Activated CD4-positive, CD25-positive, alpha-beta regulatory T cell treated with anti-CD3 and anti-CD28 coated beads, Interleukin-2, amount 50 U/mL, for 24 hours (primary cell): ENCODE measurements around the gene BTNL8.

ENCODE experiments used
- ATAC-seq, 2 donors: fragments of 150-1000 bp; cut with Tn5 transposase; one replicate each; pipeline ENCODE4 v1.10.0; 2021; ENCODE audit warnings: mild to moderate bottlenecking in 1 of 2, moderate library complexity in 1 of 2

The BTNL8 gene

DNA sequence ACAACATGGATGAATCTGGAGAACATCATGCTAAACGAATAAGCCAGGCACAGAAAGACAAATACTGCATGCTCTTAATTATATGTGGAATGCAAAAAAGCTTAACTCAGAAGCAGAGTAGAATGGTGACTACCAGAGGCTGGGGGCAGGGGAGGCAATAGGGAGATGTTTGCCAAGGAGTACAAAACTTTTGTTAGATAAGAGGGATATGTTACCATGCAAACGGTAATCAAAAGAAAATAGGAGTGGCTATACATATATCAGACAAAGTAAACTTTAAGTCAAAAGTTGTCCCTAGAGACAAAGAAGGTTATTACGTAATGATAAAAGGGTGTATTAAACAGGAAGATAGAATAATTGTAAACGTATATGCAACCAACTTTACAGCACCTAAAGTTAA is 71.9 kb downstream of the BTNL8 start:
- no peak for ATAC-seq

DNA sequence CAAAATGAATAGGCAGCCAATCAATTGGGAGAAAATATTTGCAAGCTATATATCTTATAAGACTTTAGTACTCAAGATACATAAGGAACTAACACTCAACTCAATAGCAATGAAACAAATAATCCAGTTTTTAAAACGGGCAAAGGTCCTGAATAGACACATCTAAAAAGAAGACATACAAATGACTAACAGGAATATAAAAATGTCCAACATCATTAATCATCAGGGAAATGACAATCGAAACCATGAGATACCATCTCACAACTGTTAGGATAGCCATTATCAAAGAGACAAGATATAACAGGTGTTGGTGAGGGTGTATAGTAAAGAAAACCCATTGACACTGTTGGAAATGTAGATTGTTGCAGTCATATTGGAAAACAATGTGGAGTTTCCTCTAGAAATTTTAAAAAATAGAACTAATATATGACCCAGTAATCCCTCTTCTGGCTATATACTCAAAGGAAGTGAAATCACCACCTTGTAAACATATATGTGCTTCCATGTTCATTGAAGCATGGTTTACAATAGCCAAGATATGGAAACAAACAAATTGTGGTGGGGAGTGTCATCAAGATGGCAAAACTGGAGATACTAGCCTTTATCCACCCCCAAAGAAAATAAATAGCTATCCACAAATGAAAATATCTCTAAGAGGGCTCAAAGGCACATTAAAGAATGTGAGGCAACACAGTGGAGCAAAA is 75.8 kb downstream of the BTNL8 start:
- ATAC-seq, result no peak

DNA sequence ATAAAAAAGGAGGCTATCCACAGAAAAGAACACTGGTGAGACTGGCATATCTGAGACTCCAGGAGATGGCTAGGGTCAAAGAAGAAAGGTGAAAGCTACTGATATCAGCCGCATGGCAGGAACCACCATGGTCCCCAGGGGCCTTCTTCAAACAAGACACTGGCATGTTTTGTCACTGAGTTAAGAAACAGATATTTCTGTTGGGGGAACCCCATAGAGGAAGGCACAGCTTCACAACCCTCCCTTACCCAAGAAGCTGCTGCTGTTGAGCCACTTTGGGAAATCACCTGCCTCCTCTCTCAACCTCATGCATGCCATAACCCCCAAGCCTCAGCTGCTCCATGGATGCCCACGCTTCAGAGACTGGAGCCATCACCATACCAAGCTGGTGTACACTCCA is 76.4 kb downstream of the BTNL8 start:
- peak in 1 of 2 donors; percentile 83 for ATAC-seq

DNA sequence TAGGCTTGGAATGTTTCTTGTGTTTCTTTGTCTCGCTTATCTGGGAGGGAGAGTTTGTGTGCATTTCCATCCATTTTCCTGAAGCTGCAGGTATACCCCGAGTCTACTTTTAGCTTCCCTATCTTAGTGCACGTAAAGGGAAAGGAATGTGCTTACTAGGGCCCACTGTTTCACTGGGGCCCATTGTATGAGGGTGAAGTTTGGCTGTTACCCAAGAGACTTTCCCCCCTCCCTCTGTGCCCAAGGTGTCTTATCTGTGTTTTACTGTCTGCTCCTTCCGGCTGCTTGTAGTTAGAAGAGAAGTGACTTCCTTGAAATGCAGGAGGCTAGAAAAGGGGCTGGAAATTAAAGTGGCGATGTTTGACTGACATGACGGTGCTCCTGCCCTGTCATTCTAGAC is 77.6 kb downstream of the BTNL8 start:
- no peak for ATAC-seq

DNA sequence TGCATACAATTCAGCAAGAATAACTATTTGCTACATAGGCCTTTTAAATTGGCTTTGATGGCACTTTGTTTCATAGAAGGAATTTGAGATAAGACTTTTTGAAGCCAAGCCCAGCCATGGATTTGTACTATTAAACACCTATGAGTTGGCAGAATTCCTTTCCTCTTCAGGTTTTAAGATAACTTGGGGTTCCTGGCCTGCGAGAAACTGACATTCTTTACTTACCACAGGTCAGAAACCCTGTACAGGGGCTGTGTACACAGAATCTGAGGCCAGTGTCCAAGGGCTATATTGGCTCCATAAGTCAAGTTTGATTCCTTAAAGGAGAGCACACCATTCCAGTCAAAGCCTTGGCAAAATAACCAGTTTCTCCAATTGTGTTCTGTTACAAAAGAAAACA is 78.9 kb downstream of the BTNL8 start:
- no peak for ATAC-seq

DNA sequence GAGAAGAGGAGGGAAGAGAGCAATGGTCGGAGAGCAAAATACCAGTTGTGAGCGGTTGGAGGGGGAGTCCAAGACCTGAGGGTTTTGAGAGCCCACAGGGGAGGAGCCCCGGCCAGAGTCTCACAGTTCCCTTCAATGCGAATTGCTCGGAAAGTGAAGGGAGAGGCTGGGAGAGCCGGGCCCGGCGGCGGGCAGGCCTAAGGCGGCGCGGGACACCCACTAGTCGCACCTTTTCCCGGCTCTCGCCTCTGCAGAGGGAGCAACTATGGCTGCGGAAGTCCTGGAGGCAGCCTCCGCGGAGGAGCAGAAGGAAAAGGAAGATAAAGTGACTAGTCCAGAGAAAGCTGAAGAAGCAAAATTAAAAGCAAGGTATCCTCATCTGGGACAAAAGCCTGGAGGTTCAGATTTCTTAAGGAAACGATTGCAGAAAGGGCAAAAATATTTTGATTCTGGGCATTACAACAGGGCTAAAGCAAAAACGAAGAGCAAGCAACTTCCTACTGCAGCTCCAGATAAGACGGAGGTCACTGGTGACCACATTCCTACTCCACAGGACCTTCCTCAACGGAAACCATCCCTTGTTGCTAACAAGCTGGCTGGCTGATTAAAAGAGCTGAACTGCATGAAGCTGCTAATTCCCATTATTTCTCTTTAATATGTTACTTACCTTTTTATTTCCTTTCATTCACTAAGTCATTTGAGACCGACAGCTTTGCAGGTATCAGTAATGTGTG is 83.2 kb downstream of the BTNL8 start:
- no peak for ATAC-seq

DNA sequence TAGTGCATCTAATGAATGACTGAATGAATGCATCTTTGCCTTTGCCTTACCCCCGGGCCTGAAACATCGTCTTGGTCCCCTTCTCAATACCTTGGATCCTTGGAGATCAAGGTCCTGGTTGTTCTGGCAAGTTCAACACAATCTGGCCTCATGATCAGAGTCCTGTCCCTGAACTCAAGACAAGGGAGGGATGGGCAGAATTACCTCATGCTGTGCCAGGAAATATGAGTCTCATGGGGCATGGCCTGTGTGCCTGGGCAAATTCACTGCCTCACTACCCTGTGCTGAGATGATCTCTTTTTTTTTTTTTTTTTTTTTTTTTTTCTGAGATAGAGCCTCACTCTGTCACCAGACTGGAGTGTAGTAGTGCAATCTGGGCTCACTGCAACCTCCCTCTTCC is 89.1 kb downstream of the BTNL8 start:
- ATAC-seq, result no peak

DNA sequence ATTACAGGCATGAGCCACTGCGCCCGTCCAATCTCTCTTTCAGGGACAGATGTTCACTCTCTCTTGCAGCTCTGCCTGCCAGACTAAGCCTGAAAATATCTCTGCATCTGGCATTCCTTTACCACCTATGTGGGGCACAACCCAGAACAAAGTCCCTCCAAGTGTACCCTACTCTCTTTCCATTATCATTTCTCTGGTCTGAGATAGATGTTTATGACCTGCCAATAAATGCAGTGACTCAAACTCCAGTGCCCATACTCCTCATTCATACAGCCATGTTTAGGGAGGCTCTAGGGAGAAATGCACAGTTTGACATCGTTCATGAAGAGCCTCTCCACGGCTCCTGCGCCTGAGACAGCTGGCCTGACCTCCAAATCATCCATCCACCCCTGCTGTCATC is 89.6 kb downstream of the BTNL8 start, which contains the start of gene BTNL3:
BTNL3 (plus strand) TSS at position 255 of the 400 bp plus-strand sequence. CDS start 183 bp downstream, outside the sequence.
- ATAC-seq, result no peak

DNA sequence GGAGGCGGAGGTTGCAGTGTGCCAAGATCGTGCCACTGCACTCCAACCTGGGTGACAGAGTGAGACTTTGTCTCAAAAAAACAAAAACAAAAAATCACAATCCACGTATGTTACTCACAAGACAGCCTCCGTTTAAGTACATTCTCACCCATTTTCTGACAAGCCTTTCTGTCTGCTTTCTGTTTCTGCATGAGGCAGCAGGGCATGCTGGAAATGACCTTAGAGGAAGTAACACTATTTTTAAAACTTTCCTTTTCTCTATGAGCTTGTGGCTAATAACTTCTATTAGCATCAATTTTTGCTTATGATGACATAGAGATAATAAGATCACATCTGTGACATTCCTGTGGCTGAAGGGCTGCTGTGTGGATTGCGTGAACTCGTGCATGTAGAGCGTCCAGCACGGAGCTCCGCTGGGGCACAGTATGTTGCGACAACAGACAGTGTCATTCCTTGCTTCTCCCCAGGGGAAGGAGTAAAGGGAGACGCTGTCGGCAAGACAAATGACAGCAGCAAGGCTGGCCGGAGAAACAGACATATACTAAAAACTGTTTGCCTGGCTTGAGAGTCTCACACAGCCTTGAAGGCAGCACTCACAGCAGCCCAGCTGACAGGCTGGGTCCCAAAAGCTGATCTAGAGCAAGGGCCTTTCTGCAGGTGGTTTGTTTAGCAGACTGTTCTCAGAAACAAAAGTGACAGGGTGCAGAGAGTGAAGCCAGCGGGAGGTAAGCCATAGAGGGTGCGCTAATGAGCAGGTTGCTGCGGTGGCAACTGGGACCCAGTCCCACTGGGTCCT is 91.3 kb downstream of the BTNL8 start:
- ATAC-seq, result no peak

DNA sequence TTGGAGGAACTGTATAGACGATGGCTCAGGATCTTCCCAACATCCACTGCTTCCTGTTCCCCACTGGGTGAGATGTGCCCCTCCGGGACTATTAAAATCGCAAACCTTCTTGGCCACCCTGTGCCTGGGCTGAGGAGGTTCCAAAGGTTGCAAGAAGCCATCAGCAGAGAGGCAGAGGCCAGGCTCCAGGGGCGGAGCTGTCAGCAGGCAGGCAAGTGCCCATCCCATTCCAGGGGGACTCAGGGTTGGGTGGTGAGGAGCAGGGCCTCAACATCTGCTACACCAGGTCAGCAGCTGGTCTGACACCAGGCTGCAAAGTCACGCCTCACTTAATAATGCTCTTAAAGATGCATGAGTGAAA is 91.9 kb downstream of the BTNL8 start:
- no peak for ATAC-seq
